ENCODE data around the gene TMPRSS6. TPM values are rescaled to one million over a fixed set of nuclear protein-coding genes. Genes with fewer than 3 reads are reported as not detected.
"Not testable (repeated sequence)": the region's sequence is repeated elsewhere in the genome, so short reads cannot be mapped to it uniquely, and the experiment has no call there.

The TMPRSS6 gene
- total RNA-seq, 1 experiment from 2014 or later, result not detected

- no peak for DNase-seq (ENCODE audit: low read depth)
Measured at GRCh38 chr22:37088750-37089408, 20.6 kb downstream of the TMPRSS6 start.

GRCh38 chr22:37088108-37088605, 21.4 kb downstream of the TMPRSS6 start:
- DNase-seq (ENCODE audit: low read depth), result peak; percentile 51

GRCh38 chr22:37086184-37086583, 23.3 kb downstream of the TMPRSS6 start:
- no peak for DNase-seq (ENCODE audit: low read depth)

- DNase-seq (ENCODE audit: low read depth), result no peak
Measured at GRCh38 chr22:37084385-37084784, 25.1 kb downstream of the TMPRSS6 start.

- DNase-seq (ENCODE audit: low read depth), result no peak
Measured at GRCh38 chr22:37083914-37084313, 25.6 kb downstream of the TMPRSS6 start.

GRCh38 chr22:37082251-37082873, 27.2 kb downstream of the TMPRSS6 start:
- DNase-seq (ENCODE audit: low read depth), result no peak

GRCh38 chr22:37080838-37081237, 28.7 kb downstream of the TMPRSS6 start:
- no peak for DNase-seq (ENCODE audit: low read depth)

GRCh38 chr22:37080438-37080837, 29.1 kb downstream of the TMPRSS6 start:
- no peak for DNase-seq (ENCODE audit: low read depth)

- peak; percentile 62 for DNase-seq (ENCODE audit: low read depth)
Measured at GRCh38 chr22:37079668-37080171, 29.8 kb downstream of the TMPRSS6 start.

- no peak for DNase-seq (ENCODE audit: low read depth)
Measured at GRCh38 chr22:37079158-37079557, 30.4 kb downstream of the TMPRSS6 start.

GRCh38 chr22:37077802-37078448, 31.6 kb downstream of the TMPRSS6 start:
- peak; percentile 36 for DNase-seq (ENCODE audit: low read depth)

- no peak for DNase-seq (ENCODE audit: low read depth)
Measured at GRCh38 chr22:37075822-37076433, 33.6 kb downstream of the TMPRSS6 start.

GRCh38 chr22:37075046-37075445, 34.5 kb downstream of the TMPRSS6 start:
- no peak for DNase-seq (ENCODE audit: low read depth)

- DNase-seq (ENCODE audit: low read depth), result no peak
Measured at GRCh38 chr22:37074537-37074936, 35.0 kb downstream of the TMPRSS6 start.

- DNase-seq (ENCODE audit: low read depth), result no peak
Measured at GRCh38 chr22:37072673-37073072, 36.8 kb downstream of the TMPRSS6 start.

- not testable (repeated sequence) for DNase-seq (ENCODE audit: low read depth)
Measured at GRCh38 chr22:37071850-37072592, 37.5 kb downstream of the TMPRSS6 start.

GRCh38 chr22:37070744-37071143, 38.8 kb downstream of the TMPRSS6 start:
- DNase-seq (ENCODE audit: low read depth), result no peak

GRCh38 chr22:37070334-37070733, 39.2 kb downstream of the TMPRSS6 start:
- DNase-seq (ENCODE audit: low read depth), result no peak

GRCh38 chr22:37069719-37070118, 39.8 kb downstream of the TMPRSS6 start:
- no peak for DNase-seq (ENCODE audit: low read depth)

GRCh38 chr22:37069319-37069718, 40.2 kb downstream of the TMPRSS6 start:
- no peak for DNase-seq (ENCODE audit: low read depth)

GRCh38 chr22:37068859-37069258, 40.7 kb downstream of the TMPRSS6 start:
- DNase-seq (ENCODE audit: low read depth), result no peak

GRCh38 chr22:37067428-37067827, 42.1 kb downstream of the TMPRSS6 start:
- DNase-seq (ENCODE audit: low read depth), result no peak

All from M059J (cell line).